GM23338 (cell line): ENCODE measurements around the gene POU3F1. TPM values are rescaled to one million over a fixed set of nuclear protein-coding genes. Genes with fewer than 3 reads are reported as not detected.
A peak's percentile ranks its signal among the peaks of the same experiment; 100 is the strongest.

Source experiments
- ATAC-seq: fragments of 200-7000 bp; cut with Tn5 transposase; 3 replicates; pipeline ENCODE4 v1.9.1; 2020
- DNase-seq: peaks from one replicate; pipeline ENCODE4 v3.0.0-alpha.2; 2015; ENCODE audit warnings: low spot score
- H2AFZ ChIP-seq: fragments of 200-600 bp; sonication (generic); 2 replicates; pipeline ENCODE4 v1.8.0; 2016; ENCODE audit warnings: antibody characterized with exemption, mild to moderate bottlenecking, moderate library complexity
- H3F3A ChIP-seq: fragments of 200-600 bp; sonication (generic); replicated peaks from 2 replicates; pipeline ENCODE4 v1.8.0; 2017; ENCODE audit warnings: antibody characterized with exemption, mixed run types, low read depth
- H3K27ac ChIP-seq: fragments of 200-600 bp; sonication (generic); 2 replicates; pipeline ENCODE4 v1.6.1; 2016; ENCODE audit warnings: low read depth
- H3K27me3 ChIP-seq: fragments of 200-600 bp; sonication (generic); 2 replicates; pipeline ENCODE4 v1.8.0; 2016; ENCODE audit warnings: mild to moderate bottlenecking, mixed run types, moderate library complexity; ENCODE audit not compliant: insufficient read depth
- H3K36me3 ChIP-seq: fragments of 200-600 bp; sonication (generic); 2 replicates; pipeline ENCODE4 v1.8.0; 2016; ENCODE audit warnings: mild to moderate bottlenecking; ENCODE audit not compliant: insufficient read depth
- H3K4me1 ChIP-seq: fragments of 200-600 bp; sonication (generic); 2 replicates; pipeline ENCODE4 v1.8.0; 2016; ENCODE audit warnings: mild to moderate bottlenecking, moderate library complexity; ENCODE audit not compliant: insufficient read depth
- H3K4me2 ChIP-seq: fragments of 200-600 bp; sonication (generic); 2 replicates; pipeline ENCODE4 v1.7.1; 2017; ENCODE audit warnings: mixed run types
- H3K4me3 ChIP-seq: fragments of 200-600 bp; sonication (generic); 2 replicates; pipeline ENCODE4 v1.6.1; 2016; ENCODE audit warnings: mixed run types
- H3K79me2 ChIP-seq: fragments of 200-600 bp; sonication (generic); replicated peaks from 2 replicates; pipeline ENCODE4 v1.8.0; 2017; ENCODE audit warnings: mild to moderate bottlenecking; ENCODE audit not compliant: insufficient read depth
- H3K9me2 ChIP-seq: fragments of 200-600 bp; sonication (generic); 2 replicates; pipeline ENCODE4 v1.8.0; 2017; ENCODE audit not compliant: insufficient read depth
- H4K20me1 ChIP-seq: fragments of 200-600 bp; sonication (generic); replicated peaks from 2 replicates; pipeline ENCODE4 v1.8.0; 2017; ENCODE audit warnings: mild to moderate bottlenecking; ENCODE audit not compliant: insufficient read depth
- H3K27ac Mint-ChIP-seq: 2 replicates; pipeline ENCODE4 v1.8.0; 2020; ENCODE audit warnings: inconsistent platforms, mild to moderate bottlenecking, moderate library complexity, mixed read lengths
- H3K27me3 Mint-ChIP-seq: 3 replicates; pipeline ENCODE4 v1.8.0; 2022; ENCODE audit warnings: low read depth, mild to moderate bottlenecking, moderate library complexity, mixed read lengths, inconsistent platforms; ENCODE audit not compliant: insufficient read depth, poor library complexity
- H3K36me3 Mint-ChIP-seq: 3 replicates; pipeline ENCODE4 v1.8.0; 2021; ENCODE audit warnings: low read depth, mild to moderate bottlenecking, inconsistent platforms, moderate library complexity, mixed read lengths
- H3K4me1 Mint-ChIP-seq: 3 replicates; pipeline ENCODE4 v1.8.0; 2020; ENCODE audit warnings: mild to moderate bottlenecking, inconsistent platforms, mixed read lengths
- H3K4me3 Mint-ChIP-seq: 3 replicates; pipeline ENCODE4 v1.8.0; 2021; ENCODE audit warnings: moderate library complexity, mild to moderate bottlenecking, inconsistent platforms, mixed read lengths
- H3K9me3 Mint-ChIP-seq: 3 replicates; pipeline ENCODE4 v1.8.0; 2020; ENCODE audit warnings: moderate library complexity, mild to moderate bottlenecking, inconsistent platforms, mixed read lengths
- CREB1 ChIP-seq: fragments of 250-450 bp; sonication (Bioruptor Pico); IDR thresholded peaks from 2 replicates; pipeline ENCODE4 v1.5.0; 2020; ENCODE audit warnings: low read depth, mild to moderate bottlenecking, moderate library complexity
- EZH2 ChIP-seq: fragments of 200-600 bp; sonication (generic); IDR thresholded peaks from one replicate; pipeline ENCODE4 v1.8.0; 2017; ENCODE audit warnings: antibody characterized with exemption, mild to moderate bottlenecking, low read depth; ENCODE audit not compliant: unreplicated experiment
- EZH2phosphoT487 ChIP-seq: fragments of 200-600 bp; sonication (generic); IDR thresholded peaks from one replicate; pipeline ENCODE4 v1.8.1; 2018; ENCODE audit warnings: antibody characterized with exemption; ENCODE audit not compliant: unreplicated experiment
- NANOG ChIP-seq: IDR thresholded peaks from 2 replicates; pipeline ENCODE4 v1.6.1; 2016; ENCODE audit warnings: antibody characterized with exemption, borderline replicate concordance
- POLR2AphosphoS5 ChIP-seq: IDR thresholded peaks from 2 replicates; pipeline ENCODE4 v1.6.1; 2016; ENCODE audit warnings: antibody characterized with exemption, low read depth
- STAT1 ChIP-seq: IDR thresholded peaks from one replicate; pipeline ENCODE4 v1.6.1; 2016; ENCODE audit warnings: antibody characterized with exemption; ENCODE audit not compliant: unreplicated experiment
- ZNF331 ChIP-seq: fragments of 250-450 bp; sonication (Bioruptor Pico); IDR thresholded peaks from 2 replicates; pipeline ENCODE4 v1.5.0; 2020; ENCODE audit warnings: low read depth, mild to moderate bottlenecking, moderate library complexity
- polyA plus RNA-seq: library from polyadenylated mRNA; unstranded; fragments of >200 nt; fragmentation: Nextera tagmentation; extraction: Ambion mirVana; gene quantifications from 2 replicates; pipeline ENCODE4 v1.2.1, GENCODE V29; 2016
- total RNA-seq: library from RNA; depleted of rRNA; stranded (reverse); fragments of >200 nt; shearing (Covaris generic); gene quantifications from 2 replicates; pipeline ENCODE4 v1.2.3, GENCODE V29; 2014
- TF ChIP-seq, protein P1 (sequence below): IDR thresholded peaks from one replicate; pipeline ENCODE4 v1.6.1; 2018; ENCODE audit warnings: antibody characterized with exemption; ENCODE audit not compliant: unreplicated experiment
- TF ChIP-seq, protein P2 (sequence below), 2 experiments: fragments of 200-600 bp in 1 of 2; sonication (generic) in 1 of 2; conservative IDR thresholded peaks; 2 replicates each; pipeline versions ENCODE4 v1.5.1 to v1.6.1; 2016 to 2017; ENCODE audit warnings: antibody characterized with exemption in 2 of 2, low read depth in 2 of 2, mild to moderate bottlenecking in 2 of 2, moderate library complexity in 1 of 2
- TF ChIP-seq, protein P3 (sequence below): IDR thresholded peaks from 2 replicates; pipeline ENCODE4 v1.6.1; 2016; ENCODE audit warnings: antibody characterized with exemption

POU3F1 gene
- total and polyA plus RNA-seq, 2 experiments from 2014 or later = 3.6 to 11.5 TPM

DNA sequence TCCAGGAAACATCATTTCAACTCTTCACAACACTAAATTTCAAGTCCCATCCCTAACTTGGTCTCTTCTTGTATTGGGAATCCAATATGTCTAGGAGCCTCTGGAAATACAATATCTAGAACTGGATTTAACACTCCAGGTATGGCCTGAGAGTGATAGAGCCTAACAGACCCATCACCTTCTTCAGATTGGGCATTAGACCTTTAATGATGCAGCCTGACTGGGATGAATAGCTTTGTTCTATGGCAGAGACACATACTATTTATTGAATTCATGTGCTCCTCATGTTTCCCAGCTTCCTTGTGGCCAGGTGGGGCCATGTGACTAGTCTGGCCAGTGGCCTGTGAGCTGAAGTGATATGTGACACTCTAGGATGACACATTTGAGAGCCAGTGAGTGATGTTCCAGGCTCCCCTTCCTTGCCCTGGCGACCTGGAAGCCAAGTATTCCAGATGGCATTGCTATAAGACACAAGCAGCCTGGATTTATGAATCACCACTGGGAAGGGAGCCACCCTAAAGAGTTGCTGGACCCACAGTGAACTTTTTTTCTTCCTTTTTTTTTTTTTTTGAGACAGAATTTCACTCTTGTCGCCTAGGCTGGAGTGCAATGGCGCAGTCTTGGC lies 31.0 kb upstream of the POU3F1 start (continued):
- TF ChIP-seq, protein P1, sequence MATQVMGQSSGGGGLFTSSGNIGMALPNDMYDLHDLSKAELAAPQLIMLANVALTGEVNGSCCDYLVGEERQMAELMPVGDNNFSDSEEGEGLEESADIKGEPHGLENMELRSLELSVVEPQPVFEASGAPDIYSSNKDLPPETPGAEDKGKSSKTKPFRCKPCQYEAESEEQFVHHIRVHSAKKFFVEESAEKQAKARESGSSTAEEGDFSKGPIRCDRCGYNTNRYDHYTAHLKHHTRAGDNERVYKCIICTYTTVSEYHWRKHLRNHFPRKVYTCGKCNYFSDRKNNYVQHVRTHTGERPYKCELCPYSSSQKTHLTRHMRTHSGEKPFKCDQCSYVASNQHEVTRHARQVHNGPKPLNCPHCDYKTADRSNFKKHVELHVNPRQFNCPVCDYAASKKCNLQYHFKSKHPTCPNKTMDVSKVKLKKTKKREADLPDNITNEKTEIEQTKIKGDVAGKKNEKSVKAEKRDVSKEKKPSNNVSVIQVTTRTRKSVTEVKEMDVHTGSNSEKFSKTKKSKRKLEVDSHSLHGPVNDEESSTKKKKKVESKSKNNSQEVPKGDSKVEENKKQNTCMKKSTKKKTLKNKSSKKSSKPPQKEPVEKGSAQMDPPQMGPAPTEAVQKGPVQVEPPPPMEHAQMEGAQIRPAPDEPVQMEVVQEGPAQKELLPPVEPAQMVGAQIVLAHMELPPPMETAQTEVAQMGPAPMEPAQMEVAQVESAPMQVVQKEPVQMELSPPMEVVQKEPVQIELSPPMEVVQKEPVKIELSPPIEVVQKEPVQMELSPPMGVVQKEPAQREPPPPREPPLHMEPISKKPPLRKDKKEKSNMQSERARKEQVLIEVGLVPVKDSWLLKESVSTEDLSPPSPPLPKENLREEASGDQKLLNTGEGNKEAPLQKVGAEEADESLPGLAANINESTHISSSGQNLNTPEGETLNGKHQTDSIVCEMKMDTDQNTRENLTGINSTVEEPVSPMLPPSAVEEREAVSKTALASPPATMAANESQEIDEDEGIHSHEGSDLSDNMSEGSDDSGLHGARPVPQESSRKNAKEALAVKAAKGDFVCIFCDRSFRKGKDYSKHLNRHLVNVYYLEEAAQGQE = no peak
- no peak for TF ChIP-seq ZNF331 (CRISPR knock-in tag)

DNA sequence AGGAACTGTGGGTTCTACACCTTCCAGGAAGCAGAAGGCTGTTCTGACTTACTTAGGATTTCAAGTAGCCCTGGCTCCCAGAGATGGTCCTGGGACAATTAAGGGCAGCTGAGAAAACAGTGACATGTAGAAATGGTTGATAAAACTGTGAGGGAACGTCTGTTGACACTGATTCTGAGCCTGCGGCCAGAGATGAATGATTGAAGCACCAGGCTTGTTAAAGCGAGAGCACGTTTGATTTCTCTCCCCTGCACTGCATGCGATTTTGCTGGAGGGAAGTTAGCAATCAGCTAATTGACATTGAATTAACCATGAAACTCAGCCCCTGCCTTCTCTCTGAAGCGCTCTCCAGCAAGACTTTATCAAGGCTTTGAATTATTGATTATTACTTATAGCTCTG lies 29.9 kb upstream of the POU3F1 start:
- Mint-ChIP-seq H3K27me3 (peaks cover 3% of the 10 kb centered on the region), H3K36me3 (peaks cover 3% of the 10 kb centered on the region; the same call in 1 of the 3 replicates), H3K4me1 (peaks cover 41% of the 10 kb centered on the region), H3K27ac (no peak overlapping the region), H3K4me3 (no peak overlapping the region; the same call in 2 of the 3 replicates), H3K9me3 (no peaks in the 10 kb centered on the region)
- H4K20me1 ChIP-seq = no peaks in the 10 kb centered on the region; the same call in 1 of the 2 replicates
- H3K36me3 ChIP-seq = no peaks in the 10 kb centered on the region
- H3K79me2 ChIP-seq = no peaks in the 10 kb centered on the region
- TF ChIP-seq, protein P2, sequence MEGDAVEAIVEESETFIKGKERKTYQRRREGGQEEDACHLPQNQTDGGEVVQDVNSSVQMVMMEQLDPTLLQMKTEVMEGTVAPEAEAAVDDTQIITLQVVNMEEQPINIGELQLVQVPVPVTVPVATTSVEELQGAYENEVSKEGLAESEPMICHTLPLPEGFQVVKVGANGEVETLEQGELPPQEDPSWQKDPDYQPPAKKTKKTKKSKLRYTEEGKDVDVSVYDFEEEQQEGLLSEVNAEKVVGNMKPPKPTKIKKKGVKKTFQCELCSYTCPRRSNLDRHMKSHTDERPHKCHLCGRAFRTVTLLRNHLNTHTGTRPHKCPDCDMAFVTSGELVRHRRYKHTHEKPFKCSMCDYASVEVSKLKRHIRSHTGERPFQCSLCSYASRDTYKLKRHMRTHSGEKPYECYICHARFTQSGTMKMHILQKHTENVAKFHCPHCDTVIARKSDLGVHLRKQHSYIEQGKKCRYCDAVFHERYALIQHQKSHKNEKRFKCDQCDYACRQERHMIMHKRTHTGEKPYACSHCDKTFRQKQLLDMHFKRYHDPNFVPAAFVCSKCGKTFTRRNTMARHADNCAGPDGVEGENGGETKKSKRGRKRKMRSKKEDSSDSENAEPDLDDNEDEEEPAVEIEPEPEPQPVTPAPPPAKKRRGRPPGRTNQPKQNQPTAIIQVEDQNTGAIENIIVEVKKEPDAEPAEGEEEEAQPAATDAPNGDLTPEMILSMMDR (conservative IDR thresholded peaks at IDR 0.05; ENCODE audit: low read depth in 2 of 2) = no peak
- TF ChIP-seq EZH2 (no peak), NANOG (no peak), ZNF331 (CRISPR knock-in tag) (no peak), POLR2AphosphoS5 (no peak), EZH2phosphoT487 (no peak), STAT1 (no peak), CREB1 (no peak)
- TF ChIP-seq, protein P1 = no peak
- TF ChIP-seq, protein P3, sequence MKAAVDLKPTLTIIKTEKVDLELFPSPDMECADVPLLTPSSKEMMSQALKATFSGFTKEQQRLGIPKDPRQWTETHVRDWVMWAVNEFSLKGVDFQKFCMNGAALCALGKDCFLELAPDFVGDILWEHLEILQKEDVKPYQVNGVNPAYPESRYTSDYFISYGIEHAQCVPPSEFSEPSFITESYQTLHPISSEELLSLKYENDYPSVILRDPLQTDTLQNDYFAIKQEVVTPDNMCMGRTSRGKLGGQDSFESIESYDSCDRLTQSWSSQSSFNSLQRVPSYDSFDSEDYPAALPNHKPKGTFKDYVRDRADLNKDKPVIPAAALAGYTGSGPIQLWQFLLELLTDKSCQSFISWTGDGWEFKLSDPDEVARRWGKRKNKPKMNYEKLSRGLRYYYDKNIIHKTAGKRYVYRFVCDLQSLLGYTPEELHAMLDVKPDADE = no peak
- no peak overlapping the region for H2AFZ ChIP-seq
- H3K4me2 ChIP-seq = no peak overlapping the region
- H3K4me3 ChIP-seq = no peak overlapping the region
- H3K27me3 ChIP-seq = no peaks in the 10 kb centered on the region
- H3K27ac ChIP-seq = no peak overlapping the region
- 0 out of 2 replicates have a peak, but pooled peaks cover 8% of the 10 kb centered on the region for H3F3A ChIP-seq
- DNase-seq = no peak
- peaks cover 27% of the 10 kb centered on the region for H3K4me1 ChIP-seq
- peak; percentile 5; the same call in 1 of the 3 replicates for ATAC-seq
- no peaks in the 10 kb centered on the region for H3K9me2 ChIP-seq
